Superior temporal gyrus (tissue), 1 donor: ENCODE results near the gene DHX16.

Source experiments
- DNase-seq: peaks from one replicate; pipeline ENCODE4 v3.0.0-alpha.2; 2016; ENCODE audit errors: extremely low spot score

The DHX16 gene

DNA sequence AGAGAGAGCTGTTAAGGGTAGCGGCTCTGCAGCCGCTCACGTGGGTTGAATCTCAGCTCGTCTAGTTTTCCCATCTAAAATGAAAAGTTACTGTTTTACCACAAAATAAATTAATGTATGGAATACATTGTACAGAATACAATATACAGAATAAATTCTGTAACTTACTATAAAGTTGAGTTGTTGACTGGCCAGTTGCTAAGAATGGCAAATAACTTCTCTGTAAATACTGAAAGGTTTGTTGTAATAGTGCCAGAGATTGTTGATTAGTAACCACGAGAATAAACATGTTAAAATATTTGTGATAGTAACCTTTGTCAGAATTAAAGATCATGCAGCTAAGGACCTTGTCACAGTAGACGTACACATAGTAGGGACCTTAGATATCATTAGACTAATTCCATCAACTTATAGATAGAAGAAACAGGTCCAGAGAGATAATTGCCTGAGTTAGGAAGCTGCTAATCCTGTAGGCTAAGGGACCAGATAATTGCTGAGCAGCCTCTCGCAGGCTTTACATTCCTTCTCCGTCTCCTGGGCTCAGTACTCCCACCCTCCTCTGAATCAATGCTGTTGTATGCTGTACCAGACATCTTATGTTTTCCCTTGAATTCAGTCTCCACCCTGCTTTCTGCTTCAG, 18.5 kb upstream of the DHX16 start:
- no peak for DNase-seq

DNA sequence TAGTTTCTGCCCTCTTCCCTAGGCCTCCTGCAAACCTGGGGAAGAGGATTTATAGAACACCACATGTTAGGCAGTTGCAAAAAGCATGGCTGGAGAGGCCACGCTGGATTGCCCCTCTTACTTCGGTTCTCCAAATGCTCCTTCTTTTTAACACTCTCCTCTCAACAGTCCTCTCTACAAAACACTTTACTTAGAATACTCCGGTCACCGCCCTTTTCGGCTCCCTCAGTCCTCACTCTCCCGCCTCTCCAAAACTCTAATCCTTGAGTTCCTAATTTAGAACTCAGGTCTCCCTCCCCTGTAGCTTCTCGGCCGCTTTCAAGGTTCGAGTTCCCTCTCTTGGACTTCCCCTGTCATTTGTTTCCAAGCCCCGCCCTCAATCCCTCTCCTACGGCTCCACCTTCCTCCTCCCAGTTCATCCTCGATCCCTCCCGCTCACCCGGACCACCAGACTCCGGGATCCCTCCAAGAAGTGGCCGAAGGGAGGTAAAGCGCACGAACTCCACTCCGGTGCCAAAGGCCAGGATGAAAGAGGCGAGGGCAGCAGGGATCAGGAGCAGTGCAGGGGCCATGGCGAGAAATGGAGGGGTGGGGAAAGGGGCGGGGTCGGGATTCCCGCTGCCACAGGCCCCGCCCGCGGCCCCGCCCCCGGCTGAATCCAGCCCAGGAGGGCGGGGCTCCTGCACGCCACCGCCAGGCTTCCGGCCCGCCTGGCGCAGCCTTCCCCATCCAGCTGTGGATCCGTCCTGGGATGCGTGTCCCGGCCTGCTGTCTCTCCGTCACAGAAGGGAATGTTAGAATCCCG, 17.8 kb upstream of the DHX16 start, which contains the start of gene NRM:
TSS of gene NRM (minus strand) at position 582 of the 805 bp plus-strand sequence. CDS start at position 572, 10 bp downstream.
- peak; percentile 81 for DNase-seq

DNA sequence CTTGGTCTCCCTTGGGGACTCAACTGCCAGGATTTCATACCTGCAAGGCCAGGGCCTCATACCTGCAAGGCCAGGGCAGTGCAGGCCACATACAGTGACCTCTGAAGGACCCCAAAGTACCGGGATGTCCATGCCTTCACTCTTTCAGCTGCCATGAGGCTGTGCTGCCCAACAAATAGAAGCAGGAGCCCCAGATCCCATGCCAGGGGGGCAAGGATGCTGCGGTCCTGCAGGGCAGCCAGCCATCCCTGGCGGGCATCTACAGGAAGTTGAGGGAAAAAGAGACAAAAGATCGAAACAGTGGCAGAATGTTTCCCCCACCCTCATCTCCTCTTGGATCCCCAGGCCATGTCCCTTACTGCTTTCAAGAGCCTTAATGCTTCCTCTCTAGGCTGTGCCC, 17.2 kb upstream of the DHX16 start:
- DNase-seq, result no peak

DNA sequence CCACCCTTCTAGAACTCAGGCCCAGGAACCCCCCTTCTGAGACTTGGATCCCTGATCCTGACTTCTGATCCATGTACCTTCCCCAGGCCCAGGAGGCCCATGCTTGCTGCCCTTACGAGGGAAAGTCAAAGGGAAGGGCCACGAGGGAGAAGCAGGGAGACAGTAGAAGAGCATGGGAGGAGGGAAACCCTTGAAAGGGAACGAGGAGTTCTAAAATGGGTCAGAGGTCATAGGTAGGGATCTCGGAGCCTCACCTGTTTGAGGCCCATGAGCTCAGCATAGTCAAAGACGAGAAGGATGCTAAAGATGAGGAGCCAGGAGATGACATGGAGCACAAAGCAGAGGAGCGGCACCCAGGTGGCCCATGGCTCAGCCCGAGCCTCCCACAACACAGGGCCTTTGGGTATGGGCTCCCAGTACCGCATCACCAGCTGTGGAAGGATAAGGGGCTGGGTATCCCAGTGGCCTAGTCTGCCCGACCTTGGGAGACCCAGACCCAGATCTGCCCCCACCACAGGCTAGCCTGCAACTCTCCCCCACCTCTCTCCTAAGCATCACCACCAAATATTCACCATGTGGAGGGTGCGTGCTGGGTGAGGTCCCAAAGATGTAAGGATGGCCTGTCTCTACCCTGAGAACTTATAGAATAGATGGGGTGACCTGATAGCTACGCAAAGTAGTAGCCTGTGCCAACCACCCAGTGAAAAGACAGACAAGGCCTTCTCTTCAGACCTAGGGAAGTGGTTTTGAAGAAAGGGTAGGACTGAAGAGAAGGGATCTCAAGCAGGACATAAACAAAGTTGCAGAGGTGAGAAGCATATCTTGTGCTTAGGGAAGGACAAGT, 16.4 kb upstream of the DHX16 start:
- no peak for DNase-seq

DNA sequence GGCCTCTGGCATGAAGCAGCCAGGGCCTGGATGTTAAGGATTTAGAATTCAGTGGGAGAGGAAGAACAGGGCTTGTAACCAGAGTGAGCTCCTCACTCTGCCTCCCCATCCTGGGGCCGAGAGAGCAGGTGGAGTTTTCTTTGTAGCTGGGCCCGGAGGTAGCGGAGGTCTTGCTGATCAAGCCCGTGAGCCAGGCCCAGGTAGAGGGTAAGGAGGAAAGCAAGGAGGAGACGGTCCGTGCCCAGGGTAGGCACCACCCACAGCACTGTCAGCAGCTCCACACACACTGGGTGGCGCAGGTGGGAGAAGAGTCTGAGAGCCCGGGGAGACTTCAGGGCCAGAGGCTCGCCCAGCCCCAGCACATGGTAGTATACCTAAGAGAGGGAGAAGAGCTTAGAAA, 15.8 kb upstream of the DHX16 start:
- DNase-seq, result no peak

DNA sequence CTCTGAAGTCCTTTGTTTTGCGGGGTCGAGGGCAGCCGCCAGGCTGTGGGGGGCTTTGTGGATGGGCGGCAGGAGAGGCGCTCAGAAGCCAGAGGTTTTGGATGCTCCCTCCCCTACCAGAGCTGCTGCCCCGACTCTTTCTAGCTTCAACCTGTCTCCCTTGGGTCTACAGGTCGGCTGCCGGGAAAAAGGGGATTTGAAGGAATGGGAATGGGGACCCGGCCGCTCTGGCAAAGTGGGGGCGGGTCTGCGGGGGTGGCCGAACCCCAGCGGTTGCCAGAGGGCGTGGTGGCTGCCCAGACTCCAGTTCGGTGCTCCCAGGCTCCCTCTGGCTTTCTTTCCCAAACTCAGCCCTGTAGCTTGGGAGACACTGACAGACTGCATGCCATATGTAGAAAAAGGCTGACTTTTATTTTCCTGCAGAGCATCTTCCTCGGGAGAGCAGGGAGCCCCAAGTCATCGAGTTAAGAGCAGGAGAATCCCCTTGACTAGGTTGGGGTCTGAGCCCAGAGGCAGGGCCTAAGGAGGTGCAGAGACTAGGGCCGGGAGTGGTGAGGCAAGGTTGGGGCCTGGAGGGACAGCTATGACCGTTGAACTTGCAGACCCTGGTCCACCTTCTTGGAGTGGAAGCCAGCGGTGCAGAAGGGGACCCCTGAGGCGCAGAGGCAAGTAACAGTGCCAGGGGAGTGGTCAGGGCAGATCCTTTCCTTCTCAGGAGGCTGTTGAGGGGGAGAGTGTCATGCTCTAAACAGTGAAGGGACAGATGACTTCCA, 15.0 kb upstream of the DHX16 start:
- peak; percentile 21 for DNase-seq

DNA sequence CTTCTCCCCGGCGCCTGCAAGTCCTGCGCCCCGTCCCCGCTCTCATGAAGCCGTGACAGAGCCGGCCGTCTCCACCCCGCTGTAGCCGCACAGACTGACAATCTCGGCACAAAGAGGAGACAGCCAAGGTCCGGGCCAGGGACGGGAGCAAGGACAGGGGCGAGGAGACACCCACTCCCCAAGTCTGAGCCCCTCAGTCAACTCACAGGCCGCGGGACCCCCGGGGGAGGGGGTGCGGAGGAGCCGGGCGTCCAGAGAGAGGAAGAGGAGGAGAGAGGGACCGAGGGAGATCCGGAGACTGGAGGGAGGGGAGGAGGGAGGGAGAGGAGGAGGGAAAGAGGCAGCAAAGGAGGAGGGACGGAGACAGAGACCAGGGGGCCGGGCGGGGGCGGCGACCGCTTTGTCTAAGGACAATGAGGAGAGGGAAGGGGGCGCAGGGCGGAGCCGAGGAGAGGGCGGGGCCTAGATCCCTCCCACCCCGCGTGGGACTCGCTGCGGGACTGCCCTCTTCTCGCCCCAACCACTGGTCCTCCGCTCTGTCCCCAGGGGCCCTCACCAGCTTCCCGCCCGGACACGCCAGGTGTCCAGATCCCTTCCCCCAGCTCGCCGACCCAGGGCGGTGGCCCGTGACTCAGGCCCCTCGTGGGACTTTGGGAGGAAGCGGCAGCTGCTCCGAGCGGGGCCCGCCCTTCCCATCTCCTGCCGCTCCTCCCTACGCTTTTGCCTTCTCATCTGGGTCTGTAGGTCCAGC, 14.3 kb upstream of the DHX16 start:
- DNase-seq, result peak; percentile 17

DNA sequence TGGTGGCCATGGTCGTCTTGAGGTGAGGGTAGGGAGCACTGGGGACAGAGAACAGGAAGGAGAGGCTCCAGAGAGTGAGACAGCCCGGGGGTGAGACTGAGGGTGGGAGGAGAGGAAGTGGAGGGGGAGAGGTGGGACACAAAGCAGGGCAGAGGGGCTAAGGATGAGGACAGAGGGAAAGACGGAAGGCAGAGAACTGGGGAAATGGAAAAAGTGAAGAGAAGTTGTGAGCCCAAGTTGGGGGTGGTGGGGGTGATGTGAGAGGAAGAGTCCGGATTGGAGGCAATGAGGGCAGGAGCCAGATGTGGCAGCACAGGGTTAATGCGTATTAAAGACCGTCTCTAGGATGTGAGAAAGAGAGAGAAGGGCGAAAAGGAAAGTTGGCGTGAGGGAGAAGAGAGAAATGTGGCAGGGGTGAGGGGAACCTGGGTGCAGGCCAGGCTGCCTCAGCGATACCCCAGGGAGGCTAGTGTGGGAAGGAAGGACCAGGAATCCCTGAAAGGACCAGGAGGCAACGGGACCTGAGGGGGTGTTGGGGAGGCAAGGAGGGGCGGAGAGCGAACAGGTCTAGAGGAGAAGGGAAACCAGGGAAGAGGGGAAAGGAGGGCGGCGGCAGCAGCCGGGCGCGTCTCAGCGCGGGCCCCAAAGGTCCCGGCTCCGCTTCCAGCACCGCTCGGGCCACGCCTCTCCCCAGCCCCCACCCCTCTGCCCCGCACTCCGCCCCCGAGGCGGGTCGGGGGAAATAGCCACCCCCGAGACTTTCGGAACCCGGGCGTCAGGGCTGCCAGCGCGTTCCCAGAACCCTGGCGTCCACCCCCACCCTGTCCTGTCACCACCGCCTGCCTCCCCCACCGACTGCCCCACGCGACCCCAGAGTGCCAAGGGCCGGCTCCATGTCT, 13.5 kb upstream of the DHX16 start, which contains the start of gene PPP1R18:
TSS of gene PPP1R18 (minus strand) at position 637 of the 899 bp plus-strand sequence. CDS start at position 10, 627 bp downstream.
- DNase-seq, result no peak

DNA sequence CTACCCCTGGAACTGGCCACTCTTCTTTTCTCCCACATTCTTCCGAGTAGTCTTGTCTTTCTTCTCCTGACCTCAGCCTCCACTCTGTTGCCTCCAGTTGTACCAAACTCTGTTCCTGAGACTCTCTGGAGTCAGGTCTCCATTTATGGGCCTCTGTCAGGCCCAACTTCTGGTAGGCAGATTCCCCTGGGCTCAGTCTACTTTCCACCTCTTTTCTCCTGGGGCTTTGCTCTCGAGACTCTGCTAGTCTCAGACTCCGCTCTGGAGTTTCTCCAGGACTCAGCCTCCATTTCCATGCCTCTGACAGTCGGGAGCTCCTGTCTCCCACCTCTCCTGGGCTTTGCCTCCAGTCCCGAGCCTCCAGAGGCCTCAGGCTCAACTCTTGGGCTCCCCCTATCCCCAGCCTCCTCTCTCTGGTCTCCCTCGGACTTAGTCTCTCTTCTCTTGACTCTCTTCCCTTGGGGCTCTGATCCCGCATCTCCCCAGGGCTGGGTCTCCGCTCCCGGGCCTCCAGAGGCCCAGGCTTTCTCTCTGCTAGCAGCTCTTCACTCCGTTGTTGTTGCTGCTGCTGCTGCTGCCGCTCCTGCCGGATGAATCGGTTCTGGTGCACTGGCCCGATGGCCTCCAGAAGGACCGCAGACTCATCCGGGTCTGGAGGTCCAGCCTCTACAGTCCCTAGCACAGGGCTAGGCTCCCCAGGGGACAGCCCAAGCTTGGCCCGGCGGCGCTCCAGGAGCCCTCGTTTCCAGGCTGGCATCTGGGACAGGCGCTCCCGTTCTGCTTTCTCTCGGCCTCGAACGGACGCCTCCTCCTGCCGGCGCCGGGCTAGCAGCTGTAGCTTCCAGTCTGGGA, 12.6 kb upstream of the DHX16 start:
- no peak for DNase-seq

DNA sequence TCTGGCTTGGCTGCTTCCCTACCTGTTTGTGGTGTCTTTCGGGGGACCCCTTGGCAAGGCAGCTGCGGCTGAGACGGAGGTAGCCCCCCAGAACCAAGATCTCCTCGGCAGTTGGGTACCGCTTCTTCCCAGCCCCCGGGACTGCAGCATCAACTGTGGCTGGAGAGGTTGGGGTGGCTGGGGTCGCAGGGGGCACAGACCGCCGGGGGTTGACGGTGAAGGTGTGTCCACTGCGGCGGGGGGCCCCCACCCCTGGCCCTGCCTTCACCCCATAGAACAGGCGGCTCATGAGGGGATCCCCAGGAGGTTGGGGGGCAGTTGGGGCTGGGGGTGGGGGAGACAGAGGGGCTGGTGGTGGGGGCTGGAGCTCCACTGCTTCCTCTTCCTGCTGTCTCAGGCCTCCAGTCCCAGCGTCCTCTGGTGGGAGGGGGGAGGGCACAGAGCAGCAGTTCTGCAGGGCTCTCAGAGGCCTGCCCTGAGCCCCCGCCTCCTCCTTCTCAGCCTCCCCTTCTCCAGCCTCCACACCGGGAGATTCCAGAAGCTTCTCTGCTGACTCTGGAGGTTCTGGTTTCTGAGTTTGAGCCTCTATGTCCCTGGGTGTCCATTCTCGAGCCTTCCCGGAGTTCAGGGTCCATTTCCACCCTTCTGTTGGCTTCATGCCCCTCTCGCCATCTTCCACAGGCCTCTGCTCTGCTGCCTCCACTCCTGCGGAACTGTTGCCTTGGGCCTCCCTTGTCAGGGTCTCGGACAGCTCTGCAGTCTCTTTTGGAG, 11.8 kb upstream of the DHX16 start:
- no peak for DNase-seq

DNA sequence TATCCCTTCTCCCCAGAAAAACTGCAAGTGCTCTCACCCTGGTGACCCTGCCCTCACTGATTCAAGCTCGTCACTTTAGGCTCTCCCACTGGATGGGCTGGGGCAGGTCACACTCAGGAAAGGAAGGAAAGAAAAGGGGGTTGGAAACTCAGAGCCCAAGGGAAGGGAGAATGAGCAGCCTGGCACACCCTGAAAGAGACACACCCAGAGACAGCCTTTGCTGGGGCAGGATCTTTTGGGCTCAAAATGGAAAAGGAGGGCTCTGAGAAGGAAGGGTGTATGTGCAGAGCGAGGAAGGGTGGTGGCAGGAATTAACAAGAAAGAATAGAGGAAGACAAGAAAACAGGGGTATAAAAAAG, 11.2 kb upstream of the DHX16 start:
- no peak for DNase-seq

DNA sequence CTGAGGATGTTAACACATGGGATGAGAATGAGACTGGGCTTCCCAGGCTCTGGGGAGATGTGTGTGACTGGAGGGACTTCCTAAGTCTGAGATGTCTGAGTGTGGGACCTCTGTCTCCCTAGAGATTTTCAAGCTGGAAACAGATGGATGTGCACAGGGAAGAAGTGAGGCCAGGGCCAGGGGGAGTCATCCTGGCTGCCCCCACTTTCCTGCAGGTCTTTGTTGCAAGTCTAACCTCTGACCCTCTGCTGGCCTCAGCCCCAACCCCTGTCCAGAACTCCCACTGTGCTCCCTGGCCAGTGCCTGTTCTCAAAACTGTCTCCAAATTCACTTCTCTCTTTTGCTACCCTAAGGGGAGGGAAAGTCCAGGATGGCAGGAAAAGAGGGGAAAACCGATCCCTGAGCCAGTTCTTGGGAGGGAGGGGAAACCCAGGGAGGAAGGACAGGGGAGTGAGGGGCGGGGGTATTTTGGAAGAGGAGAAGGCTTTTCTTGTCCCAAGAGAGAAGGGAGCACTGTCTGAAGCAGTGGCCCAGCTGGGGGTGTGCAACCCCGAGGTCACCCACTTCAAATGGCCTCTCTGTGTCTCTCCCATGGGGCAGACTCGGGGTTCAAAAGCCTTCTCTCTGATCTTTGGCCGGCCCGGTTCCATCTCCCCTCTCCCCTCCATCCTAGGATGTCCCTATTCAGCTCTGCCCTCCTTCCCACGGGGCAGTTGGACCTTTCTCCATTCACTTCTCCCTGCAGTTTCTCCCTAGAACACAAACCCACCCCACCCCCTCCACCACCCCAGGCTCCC, 10.6 kb upstream of the DHX16 start:
- DNase-seq, result no peak

DNA sequence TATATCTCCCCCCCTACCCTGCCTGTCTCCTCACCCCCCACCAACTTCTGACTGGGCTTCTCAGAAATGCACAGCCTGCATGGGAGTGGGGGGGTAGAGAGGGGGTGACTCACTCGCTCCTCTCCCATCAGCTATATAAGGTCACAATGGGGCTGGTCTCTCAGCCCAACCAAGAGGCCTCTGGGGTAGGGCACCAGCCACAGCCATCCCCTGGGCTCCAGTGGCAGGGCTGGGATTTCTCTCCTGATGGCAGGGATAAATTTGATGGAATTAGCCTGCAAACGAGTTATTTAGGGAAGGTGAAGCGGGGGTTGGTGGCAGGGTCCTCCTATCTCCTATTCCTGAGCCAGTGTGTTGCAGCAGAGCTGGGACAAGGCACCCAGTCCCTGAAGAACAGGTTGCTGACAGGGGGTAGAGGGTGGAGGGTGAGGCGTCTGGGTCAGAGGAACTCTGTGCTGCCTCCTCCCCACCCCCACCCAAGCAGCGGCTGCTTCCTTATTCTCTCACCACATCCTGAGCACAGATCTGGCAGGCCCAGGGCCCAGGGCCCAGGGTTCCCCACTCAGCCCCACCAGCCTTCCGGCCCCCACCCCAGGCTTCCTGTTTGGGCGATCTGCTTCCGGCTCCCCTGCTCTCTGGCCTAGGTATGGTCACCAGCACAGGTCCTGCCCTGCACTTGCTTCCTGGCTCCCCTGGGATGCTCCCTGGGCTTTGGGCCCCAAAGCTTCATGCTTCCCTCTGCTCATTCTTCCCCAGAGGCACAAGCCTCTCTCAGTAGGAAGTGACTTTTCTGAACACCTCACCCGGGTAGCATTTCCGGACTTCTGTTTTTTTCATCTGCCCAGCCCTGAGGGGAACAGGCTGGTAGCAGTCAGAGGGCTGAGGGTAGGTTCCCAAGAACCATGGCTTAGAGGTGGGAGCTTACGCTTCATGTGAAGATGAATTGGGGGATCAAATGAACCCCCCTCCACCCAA, 9.6 kb upstream of the DHX16 start:
- peak; percentile 18 for DNase-seq

DNA sequence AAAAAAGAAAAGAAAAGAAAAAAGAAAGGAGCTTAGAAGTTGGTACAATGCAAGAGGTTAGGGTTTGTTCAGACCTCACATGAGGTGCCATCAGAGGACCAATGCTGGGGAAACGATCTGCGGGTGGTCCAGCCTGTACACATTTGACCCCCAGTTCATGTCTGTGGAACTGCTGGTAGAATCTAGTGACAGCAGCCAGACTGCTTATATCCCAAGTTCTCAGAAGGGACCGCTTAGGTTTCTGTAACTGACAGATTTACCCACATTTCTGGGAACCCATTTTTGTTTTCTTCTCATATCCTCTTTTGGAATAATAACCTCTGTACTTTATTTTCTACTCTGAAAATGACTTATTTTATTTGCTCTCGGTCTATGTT, 8.9 kb upstream of the DHX16 start:
- DNase-seq, result no peak

DNA sequence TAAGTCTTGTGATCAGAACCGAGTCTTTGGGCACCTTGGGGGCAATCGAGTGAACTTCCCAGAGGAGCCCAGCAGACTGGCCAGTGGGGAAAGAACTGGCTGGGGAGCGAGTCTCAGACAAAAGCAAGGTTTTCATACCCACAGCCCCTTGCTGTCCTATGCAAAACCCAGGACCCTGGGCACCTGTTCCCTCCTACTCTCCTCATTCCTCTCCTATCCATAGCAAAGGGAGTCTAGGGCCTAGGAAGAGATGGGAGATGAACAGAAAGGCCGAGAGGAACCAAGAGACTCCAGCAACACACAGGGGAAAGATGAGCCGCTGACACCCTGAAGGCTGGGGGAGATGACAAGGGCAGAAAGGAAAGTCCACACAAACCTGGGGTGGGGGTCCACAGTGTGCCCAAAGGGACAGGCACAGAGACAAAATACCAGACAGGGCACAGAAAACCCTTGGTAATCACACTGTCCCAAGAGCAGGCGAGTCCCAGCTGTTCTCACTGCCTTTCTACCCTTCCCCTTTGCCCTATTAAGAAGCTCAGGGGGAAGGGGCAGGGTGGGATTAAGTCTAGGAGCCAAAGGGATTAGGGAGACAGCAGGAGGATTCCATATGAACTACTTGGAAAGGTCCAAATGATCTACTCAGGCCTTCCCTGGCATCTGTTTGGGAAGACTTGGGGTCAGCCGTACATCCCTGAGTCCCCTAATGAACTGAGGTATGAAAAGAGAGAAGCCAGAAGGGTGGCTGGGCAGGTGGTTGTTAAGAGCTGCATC, 7.1 kb upstream of the DHX16 start:
- DNase-seq, result no peak
